Measurements from ENCODE around the gene FKBP9. TPM values are rescaled to one million over a fixed set of nuclear protein-coding genes. Genes with fewer than 3 reads are reported as not detected.
"Not testable (repeated sequence)": the region's sequence is repeated elsewhere in the genome, so short reads cannot be mapped to it uniquely, and the experiment has no call there.

The FKBP9 gene
- total RNA-seq, 1 donor from 2014 or later = 62.9 TPM

- peak; percentile 70 for ATAC-seq
Observed at GRCh38 chr7:32958046-32959025, 1.1 kb downstream of the FKBP9 start.

DNA sequence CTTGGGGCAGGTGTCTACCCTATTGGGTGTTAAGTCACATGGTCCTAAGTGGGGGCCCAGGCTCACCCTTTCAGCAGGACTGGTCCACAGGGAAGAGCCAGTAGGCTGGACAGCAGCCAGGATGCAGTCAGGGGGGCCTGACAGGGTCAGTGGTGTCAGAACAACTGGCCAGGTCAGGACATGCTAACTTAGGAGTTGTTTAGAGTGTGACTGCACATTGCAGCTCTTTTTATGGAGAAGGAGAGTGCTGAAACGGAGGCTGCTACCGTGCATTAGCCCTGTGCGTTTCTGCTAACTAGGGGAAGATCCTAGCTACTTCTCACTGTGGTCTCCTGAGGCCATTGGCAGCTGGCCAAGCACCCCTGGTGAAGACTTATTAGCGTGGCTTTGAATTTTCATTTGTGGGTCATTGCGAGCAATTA lies 6.7 kb downstream of the FKBP9 start:
- not testable (repeated sequence) for ATAC-seq

- peak; percentile 87 for ATAC-seq
Observed at GRCh38 chr7:32964461-32965159, 7.4 kb downstream of the FKBP9 start.

DNA sequence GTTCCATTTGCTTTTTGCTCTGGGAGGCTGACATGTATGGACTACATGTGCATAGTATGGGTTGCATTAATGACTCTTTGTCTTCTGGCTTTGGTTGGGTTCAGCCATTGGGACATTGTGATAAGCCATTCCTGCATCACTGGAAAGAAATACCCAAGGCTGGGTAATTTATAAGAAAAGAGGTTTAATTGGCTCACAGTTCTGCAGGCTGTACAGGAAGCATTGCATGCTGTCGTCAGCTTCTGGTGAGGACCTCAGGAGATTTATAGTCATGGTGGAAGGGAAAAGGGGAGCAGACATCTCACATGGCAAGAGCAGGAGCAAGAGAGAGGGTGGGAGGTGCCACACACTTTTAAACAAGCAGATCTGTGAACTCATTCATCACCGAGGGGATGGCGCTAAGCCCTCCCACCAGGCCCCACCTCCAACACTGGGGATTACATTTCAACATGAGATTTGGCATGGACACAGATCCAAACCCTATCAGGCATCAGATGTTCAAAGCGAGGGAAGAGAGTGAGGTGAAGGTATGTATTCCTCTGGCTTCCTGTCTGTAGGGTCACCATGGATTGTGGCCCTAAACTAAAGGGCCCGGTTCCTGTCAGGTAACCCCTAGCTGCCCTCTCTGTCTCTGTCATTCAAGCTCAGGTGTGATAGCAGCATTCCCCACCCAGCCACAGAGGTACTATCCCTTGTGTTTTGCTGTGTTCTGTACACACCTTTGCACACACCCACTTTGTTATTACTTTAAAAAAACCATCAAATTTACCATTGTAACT lies 9.4 kb downstream of the FKBP9 start:
- ATAC-seq = not testable (repeated sequence)

DNA sequence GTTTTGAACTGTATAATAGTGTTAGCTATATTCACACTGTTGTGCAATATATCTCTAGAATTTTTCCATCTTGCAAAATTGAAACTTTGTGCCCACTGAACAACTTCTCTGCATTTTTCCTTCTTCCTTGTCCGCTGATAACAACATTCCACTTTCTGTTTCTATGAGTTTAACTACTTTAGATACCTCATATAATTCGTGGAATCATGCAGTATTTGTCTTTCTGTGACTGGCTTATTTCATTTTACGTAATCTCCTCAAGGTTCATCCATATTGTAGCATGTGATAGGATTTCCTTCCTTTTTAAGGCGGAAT lies 10.0 kb downstream of the FKBP9 start:
- ATAC-seq = not testable (repeated sequence)

GRCh38 chr7:32971967-32972366 lies 14.7 kb downstream of the FKBP9 start:
- not testable (repeated sequence) for ATAC-seq

GRCh38 chr7:32977159-32977558 lies 19.9 kb downstream of the FKBP9 start:
- peak; percentile 99 for ATAC-seq

GRCh38 chr7:32979246-32979645 lies 22.0 kb downstream of the FKBP9 start:
- ATAC-seq = peak; percentile 54

GRCh38 chr7:32979902-32980301 lies 22.7 kb downstream of the FKBP9 start:
- not testable (repeated sequence) for ATAC-seq

- not testable (repeated sequence) for ATAC-seq
Observed at GRCh38 chr7:32988148-32988547, 30.9 kb downstream of the FKBP9 start.

DNA sequence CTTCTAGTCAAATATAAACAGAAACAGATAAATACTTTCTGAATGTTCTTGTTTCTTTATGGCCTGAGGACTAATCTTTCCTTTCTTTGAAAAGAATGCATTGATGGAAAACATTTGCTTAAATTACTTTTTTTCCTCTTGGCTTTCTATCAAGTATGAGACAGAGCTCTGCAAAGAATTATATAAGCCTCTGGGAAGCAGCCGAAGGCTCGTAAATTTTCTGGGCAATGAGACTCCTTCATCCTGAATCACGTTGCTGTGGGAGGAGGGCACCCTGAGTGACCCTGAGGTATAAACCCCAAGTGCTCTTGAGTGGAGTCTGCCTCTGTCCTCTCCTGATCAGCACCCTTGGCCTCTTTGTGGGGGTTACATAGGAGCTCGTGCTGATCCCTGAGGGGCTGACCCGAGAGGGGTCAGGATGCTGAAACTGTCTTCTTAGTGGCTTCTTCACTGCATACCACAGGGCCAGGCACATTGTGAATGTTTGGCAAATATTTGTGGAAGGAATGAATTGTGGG lies 33.9 kb downstream of the FKBP9 start:
- not testable (repeated sequence) for ATAC-seq

DNA sequence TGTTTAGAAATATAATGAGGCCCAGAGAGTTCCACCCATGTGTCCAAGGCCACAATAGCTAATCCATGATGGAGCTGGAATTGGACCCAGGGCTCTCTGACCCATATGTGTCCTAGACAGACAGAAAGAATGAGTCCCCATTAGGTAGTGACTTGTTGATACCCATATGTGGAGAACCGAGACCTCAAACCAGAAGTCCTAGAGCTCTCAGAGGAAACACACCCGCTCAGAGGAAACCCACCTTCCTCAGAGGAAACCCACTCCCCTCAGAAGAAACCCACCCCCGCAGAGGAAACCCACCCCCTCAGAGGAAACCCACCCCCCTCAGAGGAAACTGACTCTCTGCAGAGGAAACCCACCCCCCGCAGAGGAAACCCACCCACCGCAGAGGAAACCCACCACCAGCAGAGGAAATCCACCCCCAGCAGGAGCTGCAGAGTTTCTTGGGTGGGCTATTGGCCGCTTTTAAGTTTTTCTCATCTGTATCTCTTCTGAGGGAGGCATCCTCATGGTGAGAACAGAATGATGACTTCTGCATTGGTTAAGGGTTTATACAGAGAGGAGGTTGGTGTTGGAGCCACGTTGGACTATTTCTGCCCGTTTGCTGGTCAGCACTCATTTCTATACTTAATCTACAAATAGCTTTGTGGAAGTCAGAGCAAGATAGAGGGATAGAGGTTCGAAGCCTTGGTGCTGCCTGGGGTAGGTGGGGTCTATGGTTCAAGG lies 34.9 kb downstream of the FKBP9 start:
- not testable (repeated sequence) for ATAC-seq

- peak; percentile 96 for ATAC-seq
Observed at GRCh38 chr7:32992750-32993149, 35.5 kb downstream of the FKBP9 start.

GRCh38 chr7:32997956-32998355 lies 40.7 kb downstream of the FKBP9 start:
- not testable (repeated sequence) for ATAC-seq

DNA sequence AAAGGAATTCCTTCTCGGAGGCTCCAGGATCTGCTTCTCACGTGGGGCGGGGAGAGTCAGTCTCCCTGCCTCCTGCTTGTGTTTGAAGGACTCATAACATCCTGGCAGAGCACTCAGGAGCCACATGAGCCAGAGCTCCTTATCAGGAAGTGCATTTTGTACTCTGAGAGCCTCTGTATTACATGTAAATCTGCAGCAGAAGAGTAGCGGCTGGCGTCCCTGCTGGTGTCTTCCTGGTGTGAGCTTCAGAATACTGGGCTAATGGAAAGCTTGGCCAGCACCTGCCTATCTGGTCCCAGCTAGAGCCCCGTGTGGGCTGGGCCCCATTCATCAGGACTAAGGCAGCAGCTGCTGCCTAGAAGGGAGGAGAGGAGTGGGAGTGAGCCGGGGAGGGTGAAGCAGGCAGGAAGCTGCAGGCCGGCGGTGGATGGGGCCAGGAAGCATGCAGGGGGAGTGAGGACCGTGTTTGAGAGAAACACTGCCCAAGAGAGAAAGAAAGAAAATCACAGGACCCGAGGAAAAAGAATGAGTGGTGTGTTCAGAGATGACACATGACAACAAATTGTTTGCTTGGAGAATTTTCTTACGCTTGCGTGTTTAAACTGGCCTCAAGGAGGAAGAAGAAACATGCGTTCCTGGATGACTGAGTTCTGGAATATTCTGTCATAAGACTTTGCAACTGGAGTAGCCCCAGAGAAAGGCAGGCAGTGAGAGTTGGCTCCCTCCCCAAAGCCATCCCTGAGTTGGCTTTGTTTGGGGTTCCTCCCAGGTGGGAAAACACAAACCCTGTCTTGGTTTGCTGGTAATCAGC lies 41.3 kb downstream of the FKBP9 start:
- peak; percentile 84 for ATAC-seq

- ATAC-seq = not testable (repeated sequence)
Observed at GRCh38 chr7:32999380-32999779, 42.1 kb downstream of the FKBP9 start.

- ATAC-seq = not testable (repeated sequence)
Observed at GRCh38 chr7:33003111-33003510, 45.9 kb downstream of the FKBP9 start.

DNA sequence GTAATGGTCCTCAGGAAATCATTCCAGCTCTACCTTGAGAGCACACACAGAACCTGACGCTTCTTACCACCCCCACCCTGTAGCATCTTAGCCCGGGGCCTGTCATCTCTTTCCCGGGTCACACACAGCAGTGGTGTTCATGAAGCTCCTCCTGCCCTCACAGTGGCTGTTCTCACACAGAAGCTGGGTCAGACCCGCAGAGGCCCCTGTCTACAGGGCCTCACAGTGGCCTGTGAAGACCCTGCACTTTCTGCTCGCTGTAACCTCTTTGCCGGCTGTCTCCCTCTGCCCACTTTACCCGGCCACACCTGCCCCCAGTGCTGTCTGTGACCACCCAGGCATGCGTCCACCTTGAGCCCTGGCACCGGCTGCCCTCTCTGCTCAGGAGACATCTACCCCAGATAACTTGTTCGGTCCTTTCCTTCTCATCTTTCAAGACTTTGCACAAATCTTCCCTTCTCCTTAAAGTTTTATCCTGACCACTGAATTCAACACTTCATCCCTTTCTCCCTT lies 46.9 kb downstream of the FKBP9 start:
- not testable (repeated sequence) for ATAC-seq

GRCh38 chr7:33005193-33005592 lies 48.0 kb downstream of the FKBP9 start:
- not testable (repeated sequence) for ATAC-seq

DNA sequence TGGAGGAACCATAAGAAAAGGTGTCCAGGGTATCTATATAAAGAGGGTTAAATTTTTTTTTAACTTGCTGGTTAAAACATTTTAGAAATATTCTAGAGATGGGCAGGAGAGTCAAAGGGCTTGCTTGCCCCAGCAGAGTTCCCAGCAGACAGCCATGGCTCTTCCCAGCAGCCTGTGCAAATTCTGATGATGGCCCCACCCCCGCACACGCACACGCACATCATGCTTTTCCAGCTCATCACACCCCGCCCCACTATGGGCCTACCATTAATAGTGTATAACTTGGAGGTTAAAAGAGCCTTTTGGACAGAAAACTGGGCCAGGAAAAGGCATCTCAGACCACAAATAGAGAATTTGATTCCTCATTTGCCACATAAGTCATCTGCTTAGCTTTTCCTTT lies 48.5 kb downstream of the FKBP9 start:
- ATAC-seq = not testable (repeated sequence)

GRCh38 chr7:33009734-33010133 lies 52.5 kb downstream of the FKBP9 start:
- ATAC-seq = no peak

Measured in esophagus mucosa (tissue), 1 donor.